HG03521 (cell line): Measurements from ENCODE around the gene SSUH2.
"Not testable (repeated sequence)": the region's sequence is repeated elsewhere in the genome, so short reads cannot be mapped to it uniquely, and the experiment has no call there.

Experiments used
- ATAC-seq: cut with Tn5 transposase; IDR thresholded peaks from one replicate; pipeline ENCODE4 v1.9.1; 2021; ENCODE audit warnings: mild to moderate bottlenecking, moderate library complexity; ENCODE audit not compliant: unreplicated experiment

SSUH2 gene

GRCh38 chr3:8589880-8590556, 54.6 kb downstream of the SSUH2 start:
- ATAC-seq = no peak

GRCh38 chr3:8584661-8585060, 59.9 kb downstream of the SSUH2 start:
- no peak for ATAC-seq

- ATAC-seq = no peak
These were observed 62.7 kb downstream of the SSUH2 start for GRCh38 chr3:8581806-8582445.

GRCh38 chr3:8581373-8581772, 63.2 kb downstream of the SSUH2 start:
- ATAC-seq = no peak

DNA sequence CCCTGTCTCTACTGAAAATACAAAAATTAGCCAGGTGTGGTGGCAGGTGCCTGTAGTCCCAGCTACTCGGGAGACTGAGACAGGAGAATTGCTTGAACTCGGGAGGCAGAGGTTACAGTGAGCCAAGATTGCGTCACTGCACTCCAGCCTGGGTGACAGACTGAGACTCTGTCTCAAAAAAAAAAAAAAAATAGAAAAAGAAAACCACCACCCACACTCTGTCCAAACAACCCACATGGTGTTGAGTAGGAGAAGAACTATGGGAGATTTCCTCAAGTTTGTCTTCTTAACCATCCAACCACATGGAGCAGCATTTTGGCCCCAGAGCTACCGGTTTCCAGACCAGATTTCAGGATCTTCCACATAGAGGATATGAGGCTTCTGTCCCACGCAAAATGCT, 64.2 kb downstream of the SSUH2 start:
- ATAC-seq = not testable (repeated sequence)

GRCh38 chr3:8579943-8580342, 64.7 kb downstream of the SSUH2 start:
- no peak for ATAC-seq

GRCh38 chr3:8579096-8579495, 65.5 kb downstream of the SSUH2 start:
- ATAC-seq = peak; percentile 97

DNA sequence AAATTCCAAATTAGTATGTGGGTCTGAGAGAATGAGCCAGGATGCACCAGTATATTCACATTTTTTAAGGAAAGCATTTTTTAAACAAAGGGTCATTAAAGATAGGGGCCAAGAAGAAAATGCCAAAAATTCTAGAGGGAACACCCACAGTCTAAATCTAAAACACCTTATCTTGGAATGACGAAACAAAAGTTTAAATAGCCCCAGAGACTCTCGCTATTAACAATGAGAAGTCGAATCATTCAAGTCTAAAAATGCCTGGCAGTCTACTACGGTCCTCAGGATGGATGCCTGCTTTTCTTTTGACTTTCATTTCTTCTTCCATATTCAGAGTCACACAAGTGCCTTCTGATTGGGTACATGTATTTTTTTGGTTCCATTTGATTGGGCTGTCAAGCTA, 66.3 kb downstream of the SSUH2 start:
- no peak for ATAC-seq

DNA sequence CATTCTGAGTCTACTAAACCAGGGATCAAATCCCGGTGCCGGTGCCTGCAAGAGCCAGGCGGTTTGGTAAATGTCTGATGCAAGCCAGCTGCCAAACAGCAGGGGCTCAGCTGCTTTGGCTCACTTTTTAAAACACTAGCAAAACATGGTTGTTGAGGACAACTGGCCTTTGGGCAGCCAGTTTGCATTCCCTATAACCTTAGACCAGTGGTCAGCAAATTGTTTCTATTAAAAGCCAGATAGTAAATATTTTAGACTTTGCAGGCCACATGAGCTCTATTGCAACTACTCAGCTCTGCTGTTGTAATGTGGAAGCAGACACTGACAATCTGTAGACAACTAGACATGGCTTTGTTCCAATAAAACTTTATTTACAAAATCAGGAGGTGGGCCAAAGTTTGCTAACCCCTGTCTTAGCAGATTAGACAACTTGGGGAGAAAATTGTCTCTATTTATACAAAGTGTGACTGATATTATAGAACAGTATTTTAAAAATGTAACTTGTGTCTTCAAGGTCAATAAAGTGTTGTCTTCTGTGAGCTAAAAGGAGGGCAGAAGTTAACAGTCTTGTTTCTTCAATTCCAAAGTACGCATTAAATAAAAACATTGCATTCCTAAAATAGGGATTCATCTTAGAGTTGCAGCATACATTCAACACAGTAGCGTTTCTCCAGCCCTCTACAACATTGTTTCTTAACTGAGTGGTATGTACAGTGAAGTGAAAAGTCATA, 67.6 kb downstream of the SSUH2 start:
- no peak for ATAC-seq

GRCh38 chr3:8576436-8576835, 68.2 kb downstream of the SSUH2 start:
- no peak for ATAC-seq

- ATAC-seq = no peak
These were observed 69.1 kb downstream of the SSUH2 start for GRCh38 chr3:8575364-8576104.

DNA sequence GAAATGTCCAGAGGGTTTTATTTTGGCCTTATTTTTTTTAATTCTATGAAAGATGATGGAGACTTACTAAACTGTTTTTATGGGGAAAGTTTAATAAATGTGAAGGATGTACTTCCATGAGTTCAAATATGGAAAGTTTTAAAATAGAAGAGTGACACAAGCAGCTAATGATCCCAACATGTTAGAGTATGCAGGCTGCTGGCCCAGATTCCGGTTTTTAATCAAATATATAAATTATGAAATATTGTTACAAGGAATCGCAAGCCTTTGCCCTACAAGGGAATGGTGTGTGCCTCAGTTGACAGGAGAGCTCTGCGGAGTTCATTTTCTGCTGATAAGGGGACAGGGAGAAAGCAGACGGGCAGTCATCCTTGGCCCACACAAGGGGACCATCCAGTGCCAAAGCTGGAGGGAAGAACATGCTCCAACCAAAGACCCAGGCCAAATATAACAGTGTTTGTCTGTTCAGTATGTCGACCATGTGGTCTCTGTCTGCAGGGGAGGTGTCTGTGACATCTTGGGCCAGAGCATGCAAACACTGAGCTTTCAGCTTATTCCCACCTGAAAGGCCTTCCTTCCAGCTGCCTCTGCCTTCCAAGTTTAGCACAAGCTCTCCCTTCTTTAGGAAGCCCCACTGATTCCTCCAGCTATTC, 69.8 kb downstream of the SSUH2 start:
- ATAC-seq = no peak

DNA sequence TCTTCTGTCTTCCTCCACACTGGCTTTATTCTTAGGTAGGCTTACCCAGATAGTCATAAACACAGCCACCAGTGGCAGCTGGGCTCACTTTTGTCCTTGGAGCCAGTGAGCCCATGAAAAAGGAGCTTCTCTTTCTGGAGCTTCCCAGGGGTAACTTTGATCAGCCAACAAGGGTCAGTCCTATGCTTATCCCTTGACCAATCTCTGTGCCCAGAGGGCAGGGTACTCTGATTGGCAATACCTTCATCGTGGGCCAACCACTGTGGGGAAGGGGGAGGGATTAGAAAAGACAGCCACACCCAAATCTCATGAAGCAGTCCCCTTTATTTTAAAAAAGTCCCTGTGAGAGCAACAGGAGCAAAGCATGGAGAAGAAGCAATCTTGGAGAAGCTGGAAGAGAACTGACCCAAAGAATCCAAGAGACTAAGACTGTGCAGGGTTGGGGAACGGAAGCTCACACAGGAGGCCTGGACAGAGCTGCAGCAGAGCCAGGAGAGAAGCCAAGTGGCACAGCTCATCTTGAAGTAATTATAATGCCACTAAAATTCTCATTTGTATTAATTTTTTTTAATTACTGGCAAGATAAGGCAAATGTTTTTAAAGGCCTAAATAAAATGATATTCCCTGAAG, 70.4 kb downstream of the SSUH2 start:
- ATAC-seq = no peak

DNA sequence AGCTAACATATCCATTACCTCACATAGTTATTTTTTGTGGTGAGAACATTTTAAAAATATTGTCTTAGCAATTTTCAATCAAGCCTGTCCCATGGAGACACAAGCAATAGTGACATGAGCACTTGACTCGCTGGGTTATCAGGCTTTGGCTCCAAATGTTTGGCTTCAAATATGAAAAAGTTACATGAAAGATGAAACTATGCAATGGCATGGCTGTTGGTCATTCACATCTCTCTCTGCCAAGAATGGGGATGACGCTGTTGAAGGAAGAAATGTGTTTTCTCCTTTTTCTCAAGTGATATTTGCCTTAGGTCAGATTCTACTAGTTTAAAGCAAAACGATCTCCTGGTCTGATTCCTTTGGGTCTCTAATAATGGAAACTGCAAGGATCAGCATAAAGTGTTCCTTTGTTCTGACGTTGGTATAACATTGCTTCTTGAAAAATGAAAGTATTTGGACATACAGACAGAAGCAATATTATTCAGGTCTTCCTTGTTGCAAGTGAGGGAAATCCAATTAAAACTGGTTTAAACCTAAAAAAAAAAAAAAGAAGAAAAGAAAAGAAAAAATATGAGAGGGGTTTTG, 71.2 kb downstream of the SSUH2 start:
- ATAC-seq = no peak

DNA sequence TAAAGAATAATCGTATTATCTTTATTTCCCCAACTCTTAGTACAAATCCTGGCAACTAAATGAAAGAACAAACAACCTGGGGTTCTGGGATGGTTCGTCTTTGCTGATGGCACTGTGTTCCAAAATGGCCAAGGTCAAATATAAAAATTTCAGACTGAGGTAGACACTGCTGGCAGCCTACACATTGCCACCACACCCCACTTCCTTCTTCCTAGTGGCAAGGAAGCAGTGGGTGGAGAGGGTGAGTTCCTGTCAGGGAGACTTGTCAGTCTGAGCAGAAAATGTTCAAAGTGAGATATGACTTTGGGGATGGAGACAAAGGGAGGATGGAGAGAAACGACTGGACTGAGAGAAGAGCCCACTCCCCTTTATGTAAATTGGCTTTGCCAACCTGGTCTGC, 73.3 kb downstream of the SSUH2 start:
- no peak for ATAC-seq
